HG02623 (cell line): ENCODE data around the gene TSEN54.

Source experiments
- ATAC-seq: cut with Tn5 transposase; IDR thresholded peaks from one replicate; pipeline ENCODE4 v1.9.1; 2021; ENCODE audit warnings: moderate library complexity; ENCODE audit not compliant: unreplicated experiment

The TSEN54 gene

GRCh38 chr17:75503976-75504346, 12.4 kb upstream of the TSEN54 start:
- ATAC-seq: no peak

GRCh38 chr17:75504347-75505151, 11.8 kb upstream of the TSEN54 start:
- ATAC-seq: no peak

- ATAC-seq: no peak
Measured at GRCh38 chr17:75505152-75505409, 11.2 kb upstream of the TSEN54 start.

- ATAC-seq: no peak
Measured at GRCh38 chr17:75505640-75506039, 10.7 kb upstream of the TSEN54 start.

GRCh38 chr17:75506134-75506533, 10.2 kb upstream of the TSEN54 start:
- ATAC-seq: no peak

GRCh38 chr17:75506888-75507287, 9.4 kb upstream of the TSEN54 start:
- no peak for ATAC-seq

- no peak for ATAC-seq
Measured at GRCh38 chr17:75507733-75508719, 8.3 kb upstream of the TSEN54 start.

- ATAC-seq: no peak
Measured at GRCh38 chr17:75508931-75509361, 7.4 kb upstream of the TSEN54 start.

- ATAC-seq: no peak
Measured at GRCh38 chr17:75509528-75510258, 6.6 kb upstream of the TSEN54 start.

- no peak for ATAC-seq
Measured at GRCh38 chr17:75511270-75511609, 5.1 kb upstream of the TSEN54 start.

- no peak for ATAC-seq
Measured at GRCh38 chr17:75511610-75512575, 4.4 kb upstream of the TSEN54 start.

- no peak for ATAC-seq
Measured at GRCh38 chr17:75512926-75513640, 3.2 kb upstream of the TSEN54 start.

- ATAC-seq: no peak
Measured at GRCh38 chr17:75513641-75514000, 2.7 kb upstream of the TSEN54 start.

GRCh38 chr17:75514299-75514918, 1.9 kb upstream of the TSEN54 start:
- no peak for ATAC-seq

GRCh38 chr17:75514919-75515495, 1.3 kb upstream of the TSEN54 start:
- ATAC-seq: no peak

- ATAC-seq: peak; percentile 31
Measured at GRCh38 chr17:75515496-75516254, 653 bp upstream of the TSEN54 start, which contains the start of gene CASKIN2. TSS of gene CASKIN2 (minus strand) at chr17:75515537. CDS start at chr17:75513804, 1,733 bp downstream.

GRCh38 chr17:75516619-75517296, 430 bp downstream of the TSEN54 start:
- ATAC-seq: peak; percentile 15
